GM19438 (cell line): Measurements from ENCODE around the gene EEF1AKMT1.

Source experiments
- ATAC-seq: cut with Tn5 transposase; IDR thresholded peaks from one replicate; pipeline ENCODE4 v1.9.1; 2021; ENCODE audit warnings: low read depth; ENCODE audit not compliant: unreplicated experiment

Gene EEF1AKMT1

DNA sequence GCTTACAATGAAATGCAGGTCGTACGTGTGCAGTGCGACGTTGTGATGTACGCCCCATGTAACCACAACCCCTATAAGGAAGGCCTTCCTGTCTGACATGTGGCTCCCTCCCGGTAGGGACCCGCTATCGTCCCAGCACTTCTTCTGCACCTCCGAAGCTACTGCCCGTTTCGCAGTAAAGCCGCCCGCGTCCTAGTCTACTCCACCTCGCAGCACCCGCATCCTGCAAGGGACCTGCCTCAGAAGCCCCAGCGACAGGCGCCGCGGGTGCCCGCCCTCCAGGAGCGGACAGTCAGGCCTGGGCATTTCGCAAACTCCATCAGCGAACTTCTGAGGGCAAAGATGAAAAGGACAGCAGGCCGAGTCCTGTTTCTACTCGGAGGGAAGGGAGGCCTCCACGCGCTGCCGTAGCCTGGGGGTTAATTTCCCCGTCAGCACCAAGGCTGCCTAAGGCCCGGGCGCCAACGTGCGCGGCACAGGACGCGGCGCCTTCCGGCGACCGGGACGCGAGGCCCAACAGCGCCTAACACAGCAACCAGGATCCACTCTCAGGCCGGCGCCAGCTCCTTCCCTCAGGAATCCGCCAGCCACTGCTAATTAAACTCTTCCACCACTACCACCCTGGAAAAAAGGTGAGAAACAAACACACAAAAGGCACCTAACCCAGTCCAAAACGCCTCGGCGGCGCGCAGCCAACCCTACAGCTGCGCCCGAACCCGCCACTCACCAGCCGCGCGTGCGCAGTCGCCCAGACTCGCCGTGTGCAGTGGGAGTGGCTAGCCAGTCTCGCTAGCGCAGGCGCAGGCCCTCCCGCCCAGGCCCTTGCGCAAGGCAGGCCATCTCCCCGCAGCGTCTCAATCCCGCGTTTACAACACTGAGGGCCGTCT, at the start of gene EEF1AKMT1:
EEF1AKMT1 (minus strand) TSS at position 768 of the 887 bp plus-strand sequence. CDS start 16,363 bp downstream, outside the sequence.
- ATAC-seq = peak; percentile 81

DNA sequence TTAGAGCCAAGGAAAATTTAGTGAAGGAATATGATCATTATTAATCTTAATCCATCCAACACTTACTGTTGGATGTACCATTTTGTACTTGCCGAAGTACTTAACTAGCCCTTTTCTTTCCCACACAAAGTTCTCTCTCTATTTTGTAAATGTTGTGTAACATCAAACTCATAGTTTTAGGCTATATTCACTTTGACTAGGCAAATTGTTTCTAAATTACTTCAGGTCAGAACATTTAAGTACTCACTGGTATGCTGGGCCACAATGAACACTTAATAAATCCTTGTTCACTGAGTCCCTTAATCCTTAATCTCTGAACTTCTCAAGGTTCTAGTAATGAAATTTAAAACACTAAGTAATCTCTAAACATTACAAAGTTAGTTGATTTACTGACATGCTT, 49.3 kb upstream of the EEF1AKMT1 start:
- no peak for ATAC-seq

GRCh38 chr13:20822406-20822805, 48.6 kb upstream of the EEF1AKMT1 start:
- ATAC-seq = no peak

DNA sequence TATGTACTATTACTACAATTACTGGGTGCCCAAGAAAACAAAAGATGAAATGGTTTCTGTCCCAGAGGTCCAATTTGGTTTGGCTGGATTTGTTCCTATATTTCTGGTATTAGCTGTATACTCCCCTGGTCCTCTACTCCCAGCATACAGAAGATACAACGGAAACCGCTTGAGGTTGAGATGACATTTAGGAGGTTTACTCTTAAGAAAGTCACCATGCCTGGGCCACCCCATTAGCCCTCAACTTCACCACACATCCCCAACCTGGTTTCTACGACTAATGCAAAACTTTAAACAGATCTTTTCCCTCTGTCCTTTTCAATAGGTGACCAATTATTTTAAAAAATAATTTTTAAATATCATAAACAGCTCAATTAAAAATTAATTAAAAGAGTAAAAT, 46.0 kb upstream of the EEF1AKMT1 start:
- no peak for ATAC-seq

DNA sequence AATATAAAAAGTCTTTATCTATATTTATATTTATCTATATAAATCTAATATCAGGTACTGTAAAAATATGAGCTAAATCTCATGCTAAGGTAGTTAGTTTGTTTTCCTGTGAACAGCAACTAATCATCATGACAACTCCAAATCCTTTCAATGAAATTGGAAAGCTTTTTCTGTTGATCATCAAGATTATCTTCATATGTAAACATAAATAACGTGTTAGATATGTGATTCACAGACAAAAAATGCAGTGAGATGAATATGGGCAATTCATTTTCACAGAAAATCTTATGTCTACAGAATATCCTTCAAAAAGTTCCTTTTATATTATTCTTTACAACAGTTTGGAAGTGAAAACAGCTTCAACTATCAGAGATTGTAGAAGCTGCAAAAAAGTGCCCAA, 41.7 kb upstream of the EEF1AKMT1 start:
- no peak for ATAC-seq

DNA sequence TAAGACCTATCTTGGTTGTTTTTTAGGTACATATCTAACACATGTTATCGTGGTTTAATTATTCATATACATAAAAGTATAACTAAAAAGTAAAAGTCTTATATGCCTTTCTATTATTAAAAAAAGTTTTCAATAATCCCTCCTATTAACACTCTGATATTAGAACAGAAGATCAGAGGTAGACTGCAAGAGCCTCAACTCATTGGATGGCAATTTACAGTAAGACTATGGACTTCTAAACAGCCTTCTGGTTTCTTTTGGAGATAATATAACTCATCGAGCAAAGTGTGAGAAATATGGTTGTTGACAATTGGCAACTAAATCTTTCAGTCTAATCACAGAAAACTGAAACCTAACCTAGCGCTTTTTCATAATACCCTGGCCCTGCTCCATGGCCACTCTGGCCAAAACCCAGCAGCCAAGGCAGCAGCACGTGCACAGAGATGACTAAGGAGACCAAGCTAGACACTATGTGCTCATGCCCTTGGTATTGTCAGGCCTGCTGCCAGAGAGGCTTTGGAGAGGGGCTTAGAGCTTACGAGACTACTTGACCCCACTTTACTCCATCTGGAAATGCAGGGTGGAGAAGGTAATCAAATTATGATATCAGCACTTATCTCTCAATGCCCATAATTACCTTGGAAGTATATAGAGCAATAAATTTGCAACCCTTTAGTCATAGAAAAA, 40.6 kb upstream of the EEF1AKMT1 start:
- ATAC-seq = no peak

- ATAC-seq = no peak
These were observed 39.1 kb upstream of the EEF1AKMT1 start for GRCh38 chr13:20812890-20813289.

GRCh38 chr13:20810808-20811207, 37.0 kb upstream of the EEF1AKMT1 start:
- ATAC-seq = no peak

DNA sequence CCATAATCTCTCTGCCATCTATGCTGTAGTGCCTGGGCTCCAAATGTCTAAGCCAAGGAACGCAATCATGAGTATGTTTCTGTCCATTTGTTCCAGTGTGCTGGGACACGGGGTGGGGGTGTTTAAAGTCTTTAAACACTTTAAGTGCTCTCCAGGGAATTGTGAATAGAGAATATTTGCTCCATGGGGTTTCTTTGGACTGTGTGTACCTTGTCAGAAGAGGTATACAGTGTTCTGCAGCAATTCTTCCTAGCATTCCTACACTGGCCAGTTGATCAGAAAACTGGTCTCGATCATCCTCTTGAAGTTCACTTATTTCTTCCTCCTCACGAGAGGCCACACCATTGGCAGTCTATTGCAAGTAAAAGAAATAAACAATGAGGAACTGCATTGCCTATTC, 35.1 kb upstream of the EEF1AKMT1 start:
- ATAC-seq = no peak

GRCh38 chr13:20803180-20803965, 29.6 kb upstream of the EEF1AKMT1 start:
- no peak for ATAC-seq

DNA sequence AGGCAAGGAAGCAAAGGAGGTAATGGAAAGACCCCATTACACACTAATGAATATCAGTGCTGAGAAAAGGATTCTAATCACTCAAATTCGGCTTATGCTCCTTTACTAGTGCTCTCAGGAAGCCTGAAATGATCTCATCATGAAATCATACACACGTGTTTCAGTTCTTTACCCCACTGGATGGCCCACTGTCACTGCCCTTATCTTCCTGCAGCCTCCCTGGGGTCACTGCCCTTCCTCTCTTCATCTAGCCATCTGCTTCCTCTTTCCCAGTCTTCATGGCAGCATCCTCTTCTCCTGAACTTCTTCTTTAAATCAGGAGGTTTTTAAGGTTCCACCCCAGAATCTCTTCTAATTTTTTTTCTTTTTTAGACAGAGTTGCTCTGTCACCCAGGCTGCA, 27.9 kb upstream of the EEF1AKMT1 start:
- ATAC-seq = no peak

- no peak for ATAC-seq
These were observed 26.1 kb upstream of the EEF1AKMT1 start for GRCh38 chr13:20799726-20800416.

- ATAC-seq = no peak
These were observed 24.3 kb upstream of the EEF1AKMT1 start for GRCh38 chr13:20798027-20798426.

- no peak for ATAC-seq
These were observed 23.2 kb upstream of the EEF1AKMT1 start for GRCh38 chr13:20796791-20797508.

GRCh38 chr13:20789665-20790064, 15.9 kb upstream of the EEF1AKMT1 start:
- no peak for ATAC-seq

GRCh38 chr13:20788312-20788711, 14.6 kb upstream of the EEF1AKMT1 start:
- ATAC-seq = no peak

DNA sequence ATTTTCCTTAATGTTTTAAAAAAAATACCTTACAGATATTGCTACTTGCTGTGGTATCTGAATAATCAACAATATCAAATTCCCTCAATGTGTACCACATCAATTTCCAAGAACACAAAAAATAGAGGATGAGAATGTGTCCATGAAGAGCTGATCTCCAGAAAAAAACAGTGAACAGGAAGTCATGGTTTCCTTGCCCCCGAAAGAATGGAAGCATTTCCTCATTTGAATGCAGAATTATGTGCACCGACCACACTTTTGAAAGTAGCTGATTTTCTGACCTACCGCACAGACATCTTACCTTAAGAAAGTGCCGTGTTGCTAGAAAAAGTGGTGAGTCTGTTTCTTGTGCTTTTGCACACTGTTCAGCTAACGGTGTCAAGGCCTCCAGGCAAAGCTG, 13.4 kb upstream of the EEF1AKMT1 start:
- no peak for ATAC-seq

DNA sequence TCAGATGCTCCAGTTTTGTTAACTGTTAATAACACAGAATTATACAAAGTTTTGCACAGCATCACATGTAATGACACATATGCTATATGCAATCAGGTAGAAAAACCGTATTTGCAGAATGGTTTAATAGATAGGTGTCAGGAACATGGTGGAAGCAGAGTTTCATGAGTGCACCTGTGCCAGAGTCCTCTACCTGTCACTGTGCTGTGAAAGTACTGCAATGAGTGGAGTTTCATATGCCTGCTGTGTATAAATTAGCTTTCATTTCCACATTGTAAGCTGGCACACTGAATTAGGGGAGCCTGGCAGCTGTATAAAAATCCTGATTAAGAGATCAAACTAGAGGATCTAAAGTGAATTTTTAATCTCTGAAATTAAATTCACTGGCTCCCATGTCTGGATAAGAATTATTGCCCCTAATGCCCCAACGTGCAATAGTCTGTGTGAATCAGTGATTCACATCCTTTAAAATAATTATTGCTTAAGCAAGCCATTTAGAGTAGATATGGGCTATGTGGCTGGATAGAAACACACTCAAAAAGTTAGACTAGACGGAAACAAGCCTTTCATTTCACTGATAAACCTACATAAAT, 8.5 kb upstream of the EEF1AKMT1 start:
- ATAC-seq = no peak

GRCh38 chr13:20780317-20780716, 6.6 kb upstream of the EEF1AKMT1 start:
- ATAC-seq = no peak
